Measurements from ENCODE around the gene EXOSC10.
"Not testable (repeated sequence)": the region's sequence is repeated elsewhere in the genome, so short reads cannot be mapped to it uniquely, and the experiment has no call there.

Gene EXOSC10

DNA sequence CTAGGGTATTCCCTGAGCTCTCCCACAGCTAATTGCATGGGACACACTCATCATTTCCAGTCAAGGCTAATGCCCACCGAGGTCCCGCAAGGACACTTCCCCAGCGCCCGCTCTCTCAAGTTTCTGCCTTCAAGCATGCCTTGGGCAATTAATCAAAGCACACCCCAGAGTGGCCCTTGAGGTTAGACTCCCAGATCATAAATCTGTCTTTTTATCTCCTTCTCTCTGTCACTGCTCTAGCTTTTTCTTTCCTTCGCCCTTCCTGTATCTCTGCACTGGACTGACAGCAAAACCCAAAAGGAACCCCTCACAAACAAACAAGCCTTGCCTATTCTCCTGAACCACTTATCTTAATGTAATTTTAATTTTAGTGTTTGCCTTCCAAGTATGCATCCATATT is 7.9 kb upstream of the EXOSC10 start:
- no peak for FAIRE-seq

DNA sequence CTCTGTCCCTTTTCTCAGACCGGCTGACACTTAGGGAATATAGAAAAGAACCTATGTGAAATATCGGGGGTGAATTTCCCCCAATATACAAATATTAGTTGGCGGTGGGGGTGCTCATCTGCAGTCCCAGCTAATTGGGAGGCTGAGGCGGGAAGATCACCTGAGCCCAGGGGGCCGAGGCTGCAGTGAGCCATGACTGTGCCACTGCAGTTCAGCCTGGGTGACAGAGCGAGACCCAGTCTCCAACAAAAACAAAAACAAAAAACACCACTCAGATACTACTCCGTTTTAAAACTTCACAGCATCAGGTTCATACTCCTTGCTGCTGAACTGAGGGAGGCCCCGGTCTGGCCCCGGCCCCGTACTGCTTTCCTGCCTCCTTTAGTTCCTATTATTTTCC is 5.9 kb upstream of the EXOSC10 start:
- FAIRE-seq = no peak

DNA sequence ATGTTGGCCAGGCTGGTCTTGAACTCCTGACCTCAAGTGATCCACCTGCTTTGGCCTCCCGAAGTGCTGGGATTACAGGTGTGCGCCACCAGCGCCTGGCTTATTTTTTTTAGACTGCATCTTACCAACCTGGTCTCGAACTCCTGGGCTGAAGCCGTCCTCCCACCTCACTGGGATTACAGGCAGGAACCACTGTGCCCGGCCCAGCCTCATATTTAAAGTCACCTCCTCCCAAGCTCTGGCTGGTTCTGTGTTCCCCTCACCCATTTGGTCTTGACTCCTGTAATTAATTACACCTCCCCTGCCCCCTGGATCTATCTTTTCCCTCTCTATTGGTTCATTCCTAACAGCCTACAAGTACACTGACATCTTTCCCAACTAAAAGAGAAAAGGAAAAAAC is 1.7 kb upstream of the EXOSC10 start:
- no peak for FAIRE-seq

DNA sequence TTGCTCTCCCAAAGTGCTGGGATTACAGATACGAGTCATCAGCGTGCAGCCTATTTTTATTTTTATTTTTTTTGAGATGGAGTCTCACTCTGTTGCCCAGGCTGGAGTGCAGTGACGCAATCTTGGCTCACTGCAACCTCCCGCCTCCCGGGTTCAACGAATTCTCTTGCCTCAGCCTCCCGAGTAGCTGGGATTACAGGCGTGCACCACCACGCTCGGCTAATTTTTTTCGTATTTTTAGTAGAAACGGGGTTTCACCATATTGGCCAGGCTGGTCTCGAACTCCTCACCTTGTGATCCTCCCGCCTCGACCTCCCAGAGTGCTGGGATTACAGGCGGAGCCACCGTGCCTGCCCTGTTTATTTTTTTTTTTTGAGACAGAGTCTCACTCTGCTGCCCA is 1.1 kb upstream of the EXOSC10 start:
- FAIRE-seq = not testable (repeated sequence)

DNA sequence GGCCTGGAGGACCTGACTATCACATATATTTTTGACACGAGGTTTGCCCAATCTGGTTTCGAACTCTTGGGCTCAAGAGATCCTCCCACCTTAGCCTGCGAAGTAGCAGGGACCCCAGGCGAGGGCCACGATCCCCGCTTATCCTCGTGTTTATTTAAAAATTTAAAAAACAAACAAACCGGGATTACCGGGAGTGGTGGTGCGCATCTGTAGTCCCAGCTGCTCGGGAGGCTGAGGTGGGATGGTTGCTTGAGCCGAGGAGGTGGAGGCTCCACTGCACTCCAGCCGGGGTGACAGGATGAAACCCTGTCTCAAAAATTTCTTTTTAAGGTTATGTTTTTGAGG is 452 bp upstream of the EXOSC10 start:
- FAIRE-seq = no peak

DNA sequence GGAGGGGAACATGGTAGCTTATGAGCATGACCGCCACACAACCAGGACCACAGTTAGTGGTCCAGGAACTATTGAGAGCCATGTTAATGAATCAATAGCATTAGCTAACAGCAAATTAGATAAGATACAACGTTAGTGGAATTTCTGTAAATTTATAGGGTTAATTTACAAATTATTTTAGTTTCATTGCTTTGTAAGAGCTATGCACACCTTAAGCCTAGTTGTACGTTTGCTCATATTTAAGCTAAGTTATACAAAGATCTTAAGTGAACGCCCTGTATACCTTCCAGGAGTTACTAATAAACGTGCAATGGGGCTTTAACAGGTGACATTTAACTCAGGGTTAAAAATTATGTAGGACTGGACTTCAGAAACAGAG is 749 bp downstream of the EXOSC10 start:
- FAIRE-seq = peak; percentile 8

DNA sequence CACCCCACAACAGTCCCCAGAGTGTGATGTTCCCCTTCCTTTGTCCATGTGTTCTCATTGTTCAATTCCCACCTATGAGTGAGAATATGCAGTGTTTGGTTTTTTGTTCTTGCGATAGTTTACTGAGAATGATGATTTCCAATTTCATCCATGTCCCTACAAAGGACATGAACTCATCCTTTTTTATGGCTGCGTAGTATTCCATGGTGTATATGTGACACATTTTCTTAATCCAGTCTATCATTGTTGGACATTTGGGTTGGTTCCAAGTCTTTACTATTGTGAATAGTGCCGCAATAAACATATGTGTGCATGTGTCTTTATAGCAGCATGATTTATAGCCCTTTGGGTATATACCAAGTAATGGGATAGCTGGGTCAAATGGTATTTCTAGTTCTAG is 15.9 kb downstream of the EXOSC10 start:
- FAIRE-seq = not testable (repeated sequence)

DNA sequence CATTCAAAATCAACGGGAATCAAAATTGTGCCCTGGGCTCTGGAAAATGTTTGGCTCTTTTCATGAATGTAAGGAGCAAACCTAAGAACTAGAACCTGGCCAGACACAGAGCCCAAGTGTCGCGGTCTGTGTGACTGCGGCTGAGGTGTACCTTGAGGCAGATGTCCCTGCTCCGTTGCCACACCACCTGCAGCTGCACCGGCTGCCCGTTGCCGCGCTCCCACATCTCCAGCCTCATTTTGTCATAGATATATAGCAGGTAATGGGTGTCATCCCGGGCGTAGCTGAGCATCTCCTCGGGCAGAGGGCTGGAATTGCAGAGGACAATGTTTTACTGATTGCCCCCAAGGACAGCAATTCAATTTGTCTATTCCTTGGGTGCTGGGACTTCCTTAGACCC is 18.7 kb downstream of the EXOSC10 start:
- FAIRE-seq = no peak

DNA sequence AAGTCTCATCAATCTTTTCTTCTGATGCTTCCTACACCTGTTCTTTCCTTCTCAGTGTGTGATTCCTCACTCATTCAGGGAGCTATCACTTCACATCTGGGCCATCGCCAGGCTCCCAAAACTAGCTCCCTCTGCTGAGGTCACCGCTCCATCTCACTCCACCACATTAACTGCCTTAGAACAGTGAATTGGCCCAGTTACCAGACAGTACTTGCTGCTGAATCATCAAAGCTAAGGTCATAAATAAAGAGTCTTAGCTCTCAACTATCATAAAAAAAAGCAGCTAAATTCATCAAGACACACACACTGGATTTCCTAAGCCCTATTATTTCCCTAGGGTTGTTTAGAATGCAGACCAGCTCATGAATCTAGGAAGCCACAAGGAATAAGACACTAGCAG is 21.0 kb downstream of the EXOSC10 start:
- FAIRE-seq = no peak

DNA sequence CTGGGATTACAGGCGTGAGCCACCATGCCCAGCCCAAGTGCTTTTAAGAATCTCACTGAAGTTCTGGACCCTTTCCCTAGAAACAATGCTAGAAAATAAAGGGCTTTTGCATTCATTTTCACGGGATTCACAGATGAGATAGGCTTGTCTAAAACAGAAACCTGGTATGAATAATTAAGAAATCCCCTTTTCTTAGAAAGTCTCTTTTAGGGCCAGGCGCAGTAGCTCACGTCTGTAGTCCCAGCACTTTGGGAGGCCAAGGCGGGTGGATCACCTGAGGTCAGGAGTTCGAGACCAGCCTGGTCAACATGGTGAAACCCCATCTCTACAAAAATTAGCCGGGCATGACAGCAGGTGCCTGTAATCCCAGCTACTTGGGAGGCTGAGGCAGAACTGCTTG is 26.3 kb downstream of the EXOSC10 start:
- not testable (repeated sequence) for FAIRE-seq

DNA sequence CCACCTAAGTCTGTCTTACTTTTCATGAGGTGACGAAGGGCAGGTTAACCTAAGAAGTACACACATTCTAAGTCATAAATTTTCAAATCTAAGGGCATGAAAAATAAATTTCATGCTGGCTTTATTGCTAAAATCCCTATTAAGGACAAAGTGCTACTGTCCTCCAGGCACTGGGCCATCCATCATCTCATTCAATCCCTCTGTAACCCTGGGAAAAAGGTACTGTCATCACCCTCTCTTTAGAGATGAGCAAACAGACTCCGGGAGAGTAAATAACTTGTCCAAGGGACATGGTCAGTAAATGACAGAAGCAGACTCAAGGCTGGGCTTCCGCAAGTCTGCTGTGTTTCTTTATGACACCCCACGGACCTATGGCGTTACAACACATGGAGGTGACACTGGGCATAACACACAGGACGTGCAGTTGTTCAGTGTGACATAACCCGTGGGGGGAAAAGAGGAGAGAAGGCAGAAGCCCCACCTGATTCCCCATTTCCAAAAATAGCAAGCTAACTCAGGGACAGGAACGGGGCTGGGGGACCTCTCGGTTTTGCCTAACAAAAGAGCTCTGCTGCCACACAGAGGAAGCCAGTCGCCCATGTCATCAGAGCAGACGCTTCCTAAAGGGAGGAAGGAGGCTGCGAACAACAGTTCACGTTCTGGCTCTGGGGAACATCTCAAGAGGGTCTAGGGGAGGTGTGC is 27.3 kb downstream of the EXOSC10 start:
- FAIRE-seq = no peak

DNA sequence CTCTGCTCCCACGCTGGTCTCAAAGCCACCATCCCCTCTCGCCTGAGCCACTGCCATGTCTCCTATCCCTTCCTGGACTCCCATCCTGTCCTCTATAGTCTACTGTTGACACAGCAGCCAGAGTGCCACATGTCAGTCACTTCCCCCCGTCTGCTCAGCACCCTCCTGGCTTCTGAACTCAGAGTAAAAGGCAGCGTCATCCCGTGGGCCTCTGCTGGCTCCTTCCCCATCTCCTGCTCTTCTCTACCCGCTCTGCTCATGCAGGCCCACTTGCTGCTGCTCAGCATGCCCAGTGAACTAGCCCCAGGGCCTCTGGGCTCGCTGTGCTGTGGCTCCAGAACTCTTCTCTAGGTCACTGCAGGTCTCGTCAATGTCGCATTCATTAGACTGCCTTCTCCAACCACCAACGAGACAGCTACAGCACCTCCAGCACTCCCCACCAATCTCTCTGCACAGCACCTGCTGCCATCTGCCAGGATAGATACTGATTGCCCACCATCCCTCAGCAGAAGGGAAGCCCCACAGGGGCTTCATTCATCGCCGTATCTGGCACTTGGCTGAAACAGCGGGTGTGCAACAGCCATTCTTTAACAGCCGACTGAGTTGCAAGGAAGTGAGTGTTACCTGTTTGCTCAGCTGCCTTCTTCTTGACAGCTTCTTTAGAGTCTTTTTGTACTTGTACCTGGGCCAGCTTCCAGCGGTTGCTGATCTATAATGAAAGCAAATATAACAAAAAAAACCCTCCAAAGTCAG is 28.0 kb downstream of the EXOSC10 start:
- FAIRE-seq = no peak

DNA sequence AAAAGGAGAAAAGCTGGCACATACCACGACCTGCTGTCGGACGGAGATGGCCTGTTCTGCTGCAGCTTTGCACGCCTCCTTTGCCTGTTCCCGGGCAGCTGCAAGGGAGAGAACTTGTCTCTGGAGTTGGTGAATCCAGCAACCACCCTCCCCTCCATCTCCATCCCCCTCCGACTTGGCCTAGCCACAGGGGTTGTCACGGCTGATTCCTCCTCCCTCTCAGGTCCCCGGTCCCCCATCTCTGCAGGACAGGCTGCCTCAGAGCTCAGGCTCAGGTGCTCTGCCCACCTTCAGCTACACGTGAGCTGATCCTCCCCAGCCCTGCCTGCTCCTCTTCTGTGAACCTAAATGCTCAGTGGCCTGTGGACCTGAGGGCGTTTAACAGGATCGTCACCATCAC is 28.8 kb downstream of the EXOSC10 start:
- no peak for FAIRE-seq

DNA sequence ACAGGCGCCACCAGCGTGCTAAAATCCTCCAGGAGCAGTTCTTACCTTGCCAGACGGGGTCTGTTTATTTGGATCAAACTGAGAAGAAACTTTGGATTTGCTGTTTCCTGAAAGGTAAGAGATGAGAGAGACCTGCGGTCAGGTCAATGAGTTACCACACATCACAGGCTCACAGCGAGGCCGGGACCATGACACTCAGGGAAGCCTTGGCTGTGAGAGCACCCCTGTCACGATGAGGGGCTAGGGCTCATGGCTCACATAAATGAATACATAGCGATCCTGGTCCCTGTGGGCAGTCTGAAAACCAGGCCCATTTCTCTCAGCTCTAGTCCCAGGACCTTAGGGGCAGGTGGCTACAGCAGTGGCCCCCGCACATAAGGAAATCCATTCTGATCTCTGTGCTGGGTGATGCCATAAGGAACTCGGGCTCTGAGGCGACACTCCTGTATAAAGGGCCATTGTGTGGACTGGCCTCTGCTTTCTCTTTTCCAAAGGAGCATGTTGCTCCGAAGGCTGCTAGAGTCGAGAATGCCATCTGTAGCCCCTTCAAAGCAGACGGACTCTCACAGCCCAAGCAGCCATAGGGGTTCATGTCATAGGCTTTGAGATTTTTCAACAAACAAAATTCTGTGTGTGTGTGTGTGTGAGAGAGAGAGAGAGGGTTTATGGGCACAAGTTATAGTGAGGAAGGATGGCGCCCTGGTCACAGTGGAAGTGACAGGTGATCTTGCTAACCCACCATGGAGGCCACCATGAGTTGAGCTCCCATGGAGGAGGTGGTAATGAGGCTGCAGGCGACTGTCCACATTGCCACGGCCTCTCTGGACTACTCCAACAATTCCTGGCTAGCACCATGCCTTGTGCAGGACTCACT is 30.8 kb downstream of the EXOSC10 start:
- no peak for FAIRE-seq

DNA sequence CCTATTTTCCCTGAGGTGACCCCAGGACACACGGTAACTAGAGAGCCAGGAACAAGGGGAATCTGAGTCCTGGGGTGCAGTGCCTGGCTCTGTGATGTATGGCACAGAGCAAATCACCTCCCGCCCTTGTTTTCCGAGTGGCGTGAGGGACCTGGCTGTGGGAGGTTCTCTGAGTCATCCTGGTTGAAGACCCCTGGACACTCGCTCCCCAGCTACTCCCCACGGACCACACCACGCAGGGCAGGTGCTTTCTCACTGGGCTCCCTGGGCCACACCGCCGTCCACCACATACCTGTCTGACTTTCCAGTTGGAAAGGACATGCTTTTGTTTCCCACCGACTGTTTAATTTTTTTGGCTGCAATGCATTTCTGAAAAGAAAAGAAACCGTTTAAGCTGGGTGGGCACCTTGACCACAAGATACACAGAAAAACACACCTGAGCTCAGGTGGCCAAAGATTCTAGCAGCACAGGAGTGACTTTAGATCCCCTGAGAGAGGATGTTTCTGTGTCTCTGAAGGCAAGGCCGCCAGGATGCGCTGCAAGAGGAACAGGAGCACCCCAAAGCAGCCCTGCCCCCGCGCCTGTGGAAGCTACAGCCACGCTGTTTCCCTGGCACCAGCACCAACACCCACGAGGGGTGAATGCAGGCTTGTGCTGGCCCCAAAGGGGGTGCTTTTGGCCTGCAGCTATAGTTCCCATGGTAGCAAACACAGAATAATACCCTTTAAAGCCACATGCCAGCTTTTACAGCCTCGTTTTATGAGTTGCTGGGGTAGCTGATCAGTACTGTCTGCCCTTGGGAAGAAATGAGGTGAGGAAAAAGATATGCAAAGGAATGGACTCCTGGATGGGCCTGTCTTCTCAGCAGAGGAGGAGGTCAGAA is 31.7 kb downstream of the EXOSC10 start:
- no peak for FAIRE-seq

DNA sequence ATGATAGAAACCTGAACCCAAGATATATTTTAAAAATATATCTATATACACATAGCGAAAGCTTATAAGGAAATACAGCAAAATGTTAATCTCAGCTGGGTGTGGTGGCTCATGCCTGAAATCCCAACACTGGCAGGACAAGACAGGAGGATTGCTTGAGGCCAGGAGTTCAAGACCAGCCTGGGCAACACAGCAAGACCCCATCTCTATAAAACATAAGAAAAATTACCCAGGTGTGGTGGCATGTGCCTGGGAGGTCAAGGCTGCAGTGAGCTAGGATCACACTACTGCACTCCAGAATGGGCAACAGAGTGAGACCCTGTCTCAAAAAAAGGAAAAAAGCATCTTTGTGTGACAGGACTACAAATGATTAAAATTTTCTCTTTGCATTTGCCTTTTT is 33.9 kb downstream of the EXOSC10 start:
- no peak for FAIRE-seq

DNA sequence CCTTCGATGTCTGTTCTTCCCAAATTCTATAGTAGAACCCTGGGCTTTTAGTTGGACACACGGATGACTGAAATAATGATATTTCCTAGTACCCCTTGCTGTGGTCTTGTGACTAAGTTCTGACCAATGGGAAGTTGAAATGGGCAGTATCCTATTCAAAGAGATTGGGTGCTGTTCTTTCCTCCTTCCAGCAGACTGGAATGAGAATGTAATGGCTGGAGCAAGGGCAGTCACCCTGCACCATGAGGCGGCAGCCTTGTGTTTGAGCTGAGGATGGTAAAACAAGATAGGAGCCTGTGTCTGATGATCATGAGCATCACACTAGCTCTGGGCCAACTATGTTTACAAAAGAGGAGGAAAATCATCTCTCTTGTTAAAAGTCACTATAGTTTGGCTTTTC is 34.7 kb downstream of the EXOSC10 start:
- FAIRE-seq = no peak

DNA sequence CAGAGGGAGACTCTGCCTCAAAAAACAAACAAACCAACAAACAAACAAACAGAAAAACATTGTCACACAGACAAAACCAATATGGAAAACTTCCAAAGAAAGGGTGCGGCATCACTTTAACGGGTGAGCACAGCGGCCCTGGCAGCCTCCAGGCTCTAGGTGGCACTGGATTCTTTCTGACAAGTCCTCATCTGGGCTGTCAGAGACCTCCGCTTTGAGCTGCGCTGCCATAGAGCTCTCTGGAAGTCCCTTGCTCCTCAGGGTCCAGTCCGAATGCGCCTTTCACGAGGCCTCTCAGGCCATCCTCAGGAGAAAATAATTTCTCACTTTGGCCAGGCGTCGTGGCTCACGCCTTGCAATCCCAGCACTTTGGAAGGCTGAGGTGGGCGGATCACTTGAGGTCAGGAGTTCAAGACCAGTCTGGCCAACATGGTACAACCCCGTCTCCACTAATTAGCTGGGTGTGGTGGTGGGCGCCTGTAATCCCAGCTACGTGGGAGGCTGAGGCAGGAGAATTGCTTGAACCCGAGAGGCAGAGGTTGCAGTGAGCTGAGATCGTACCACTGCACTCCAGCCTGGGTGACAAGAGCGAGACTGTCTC is 35.6 kb downstream of the EXOSC10 start:
- FAIRE-seq = not testable (repeated sequence)

DNA sequence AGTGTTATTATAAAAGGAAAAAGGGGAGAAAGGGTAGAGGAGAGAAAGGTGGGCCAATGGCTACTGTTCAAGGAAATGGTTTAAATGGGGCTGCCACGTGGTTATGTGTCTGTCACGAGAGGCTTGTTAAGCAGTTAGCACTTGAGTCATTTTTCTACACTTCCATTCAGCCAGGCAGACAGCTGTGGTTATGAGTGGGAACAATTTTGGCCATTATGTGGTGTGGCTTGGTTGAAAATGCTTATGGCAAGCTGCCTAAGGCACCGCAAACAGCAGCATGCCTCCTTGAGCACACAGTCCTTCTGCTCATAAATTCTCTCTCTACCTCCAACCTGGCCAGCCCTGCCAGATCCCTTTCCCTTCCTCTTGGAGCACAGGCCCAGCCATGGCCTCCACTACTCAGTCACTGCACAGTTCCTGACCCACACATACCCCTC is 36.7 kb downstream of the EXOSC10 start:
- no peak for FAIRE-seq

DNA sequence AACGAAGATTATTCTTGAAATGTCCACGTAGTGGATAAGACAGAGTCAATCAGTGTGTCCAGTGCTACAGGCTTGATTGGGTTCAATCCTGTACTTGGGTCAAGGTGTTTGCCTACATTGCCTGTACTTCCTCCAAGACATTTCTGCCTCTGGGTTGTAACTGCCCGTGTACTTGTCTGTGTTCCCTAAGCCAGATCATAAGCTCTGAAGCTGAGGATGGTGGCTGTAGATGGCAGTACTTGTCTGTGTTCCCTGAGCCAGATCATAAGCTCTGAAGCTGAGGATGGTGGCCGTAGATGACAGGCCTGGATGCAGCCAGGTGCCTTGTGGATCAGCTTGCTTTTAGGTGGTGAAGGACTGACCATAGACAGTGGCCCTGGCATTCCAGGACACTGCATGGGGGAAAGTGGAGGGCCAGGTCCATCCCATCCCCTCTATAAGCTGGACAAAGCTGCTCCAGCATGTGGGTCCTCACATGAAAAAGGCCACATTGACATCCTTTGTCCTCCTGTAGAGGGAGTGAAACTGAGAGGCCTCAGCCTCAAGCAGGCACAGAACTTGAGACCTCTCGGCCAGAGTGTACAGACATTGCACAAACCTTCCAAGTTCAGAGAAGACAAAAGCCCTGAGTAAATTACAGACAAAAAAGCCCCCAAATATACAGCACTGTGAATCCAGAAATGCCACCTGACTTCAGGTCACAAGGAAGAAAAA is 37.9 kb downstream of the EXOSC10 start:
- FAIRE-seq = no peak

DNA sequence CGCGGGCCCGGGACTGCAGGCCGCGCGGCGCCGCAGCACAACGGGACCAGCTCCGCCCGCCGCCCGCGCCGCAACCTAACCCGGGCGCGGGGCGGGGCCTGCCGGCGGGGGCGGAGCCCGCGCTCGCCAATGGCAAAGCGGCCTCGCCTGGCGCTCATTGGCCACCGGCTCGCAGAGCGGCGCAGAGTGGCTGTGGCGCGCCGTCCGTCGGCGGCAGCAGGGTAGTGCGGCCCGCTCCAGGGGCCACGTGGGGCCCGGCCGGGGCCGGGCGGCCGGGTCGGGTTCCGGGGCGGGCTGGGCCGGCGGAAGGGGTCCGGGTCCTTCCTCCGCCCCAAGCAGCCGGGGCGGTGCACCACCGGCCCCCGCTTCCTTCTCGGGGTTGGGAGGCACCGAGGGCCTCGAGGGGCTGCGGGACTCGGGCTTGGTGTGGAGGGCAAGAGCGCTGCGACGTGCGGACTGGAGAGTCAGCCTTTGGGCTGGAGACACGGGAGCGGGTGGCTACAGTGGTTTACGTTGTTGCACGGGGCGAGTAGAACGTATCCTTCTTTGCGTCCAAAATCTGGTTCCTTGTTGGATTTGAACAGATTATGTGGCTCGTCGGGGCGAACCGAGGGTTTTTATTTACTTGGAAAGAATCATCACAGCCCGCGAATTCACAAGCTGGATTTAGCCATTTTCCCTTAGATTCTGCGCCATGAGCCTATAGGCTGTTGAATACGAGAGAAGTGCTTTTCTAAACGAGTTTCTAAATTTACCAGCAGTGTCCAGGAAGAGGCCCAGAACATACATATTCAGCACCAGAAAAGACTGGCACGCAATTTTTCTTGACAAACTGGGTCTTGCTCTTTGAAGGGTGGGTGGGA is 39.5 kb downstream of the EXOSC10 start, which contains the start of gene SRM:
SRM (minus strand) TSS at position 51 of the 863 bp plus-strand sequence. CDS start 75 bp downstream, outside the sequence.
- no peak for FAIRE-seq
